ENCODE results near the gene TMEM190. TPM values are rescaled to one million over a fixed set of nuclear protein-coding genes. Genes with fewer than 3 reads are reported as not detected.

The TMEM190 gene
- total and polyA plus RNA-seq, 2 donors (not counting 1 experiment from before 2014, with no cell fraction given): not detected

GRCh38 chr19:55358493-55358892 is 18.1 kb upstream of the TMEM190 start:
- CTCF ChIA-PET: no interaction called here
- POLR2A ChIA-PET: interaction anchor here (0.7 kb wide), 1 partner anchor 198 kb away, joined by 4 read pairs; no protein-coding TSS in a partner anchor
- 93% methylated on average over 16 of the region's 19 CpGs for WGBS (ENCODE audit: insufficient coverage)

GRCh38 chr19:55358943-55359908 is 17.4 kb upstream of the TMEM190 start:
- Histone ChIP-seq H3K9ac (ENCODE audit: low read length) (no peak overlapping the region), H4K20me1 (ENCODE audit: control insufficient read depth, insufficient read depth, low read length, poor library complexity, severe bottlenecking) (no peaks in the 10 kb centered on the region), H3K27ac (ENCODE audit: low read length in 2 of 2) (no peak overlapping the region), H3K36me3 (replicated peaks in 1 of 2; ENCODE audit: control extremely low read depth in 1 of 2, control insufficient read depth in 1 of 2, extremely low read depth in 1 of 2, insufficient read depth in 2 of 2, low read length in 1 of 2) (no peaks in the 10 kb centered on the region), H3K79me2 (ENCODE audit: control insufficient read depth, insufficient read depth, low read length) (no peaks in the 10 kb centered on the region), H3K4me3 (ENCODE audit: control extremely low read depth in 1 of 5, extremely low read depth in 1 of 5, insufficient read depth in 1 of 5, low read depth in 2 of 5, low read length in 4 of 5) (no peak overlapping the region), H3K27me3 (replicated peaks in 1 of 4; ENCODE audit: control extremely low read depth in 1 of 4, control insufficient read depth in 3 of 4, insufficient read depth in 4 of 4, low read length in 3 of 4) (peaks cover 0 to 22% (median 9%) of the 10 kb centered on the region in 4 experiments), H3K4me2 (replicated peaks; ENCODE audit: low read depth, low read length, poor library complexity, severe bottlenecking) (no peak overlapping the region), H3K4me1 (ENCODE audit: control insufficient read depth in 2 of 2, insufficient read depth in 2 of 2, low read length in 2 of 2) (peaks cover 4 to 7% of the 10 kb centered on the region in 2 donors), H3K9me3 (ENCODE audit: control extremely low read depth in 1 of 3, control insufficient read depth in 2 of 3, insufficient read depth in 1 of 3, low read length in 2 of 3) (peaks cover 0 to 10% (median 0%) of the 10 kb centered on the region in 3 donors), H2AFZ (ENCODE audit: insufficient read depth, low read depth, low read length, poor library complexity, severe bottlenecking) (no peak overlapping the region)
- Mint-ChIP-seq H3K27me3 (peaks cover 12% of the 10 kb centered on the region), H3K27ac (no peak overlapping the region), H3K4me1 (peaks cover 4% of the 10 kb centered on the region), H3K9me3 (ENCODE audit: insufficient read depth) (no peaks in the 10 kb centered on the region), H3K4me3 (no peak overlapping the region)
- no peak for ATAC-seq (ENCODE audit: low read depth)
- ChIA-PET CTCF (no interaction called here), POLR2A (no interaction called here)
- intact Hi-C loops (cut with micrococcal nuclease): no loop called here
- no peak for DNase-seq
- TF ChIP-seq EZH2 (IDR thresholded peaks at IDR 0.05; ENCODE audit: borderline replicate concordance, insufficient read depth, low read depth, low read length, poor library complexity, severe bottlenecking): no peak
- no peak for TF ChIP-seq CTCF (IDR thresholded peaks at IDR 0.05)
- WGBS (ENCODE audit: insufficient coverage): 90% methylated on average over 32 of the region's 32 CpGs

More at GRCh38 chr19:55358493-55358892, 18.1 kb upstream of the TMEM190 start:
- Mint-ChIP-seq H3K27ac (no peak overlapping the region), H3K4me1 (peaks cover 9% of the 10 kb centered on the region), H3K9me3 (ENCODE audit: insufficient read depth) (no peaks in the 10 kb centered on the region), H3K4me3 (no peak overlapping the region), H3K27me3 (peaks cover 12% of the 10 kb centered on the region)
- H3K9me3 ChIP-seq (ENCODE audit: control extremely low read depth in 1 of 3, control insufficient read depth in 2 of 3, insufficient read depth in 1 of 3, low read length in 2 of 3): peaks cover 0 to 17% (median 0%) of the 10 kb centered on the region in 3 donors
- no peak for ATAC-seq (ENCODE audit: low read depth)
- H3K36me3 ChIP-seq (replicated peaks in 1 of 2; ENCODE audit: control extremely low read depth in 1 of 2, control insufficient read depth in 1 of 2, extremely low read depth in 1 of 2, insufficient read depth in 2 of 2, low read length in 1 of 2): no peaks in the 10 kb centered on the region
- peaks cover 0 to 30% (median 11%) of the 10 kb centered on the region in 4 experiments for H3K27me3 ChIP-seq (replicated peaks in 1 of 4; ENCODE audit: control extremely low read depth in 1 of 4, control insufficient read depth in 3 of 4, insufficient read depth in 4 of 4, low read length in 3 of 4)
- peaks cover 12 to 14% of the 10 kb centered on the region in 2 donors for H3K4me1 ChIP-seq (ENCODE audit: control insufficient read depth in 2 of 2, insufficient read depth in 2 of 2, low read length in 2 of 2)
- DNase-seq: no peak
- no peak overlapping the region for H2AFZ ChIP-seq (ENCODE audit: insufficient read depth, low read depth, low read length, poor library complexity, severe bottlenecking)
- no peak overlapping the region for H3K9ac ChIP-seq (ENCODE audit: low read length)
- intact Hi-C loops (cut with micrococcal nuclease): no loop called here
- no peak overlapping the region for H3K4me2 ChIP-seq (replicated peaks; ENCODE audit: low read depth, low read length, poor library complexity, severe bottlenecking)
- TF ChIP-seq EZH2 (IDR thresholded peaks at IDR 0.05; ENCODE audit: borderline replicate concordance, insufficient read depth, low read depth, low read length, poor library complexity, severe bottlenecking): no peak
- H4K20me1 ChIP-seq (ENCODE audit: control insufficient read depth, insufficient read depth, low read length, poor library complexity, severe bottlenecking): no peaks in the 10 kb centered on the region
- no peaks in the 10 kb centered on the region for H3K79me2 ChIP-seq (ENCODE audit: control insufficient read depth, insufficient read depth, low read length)
- no peak overlapping the region for H3K4me3 ChIP-seq (ENCODE audit: control extremely low read depth in 1 of 5, extremely low read depth in 1 of 5, insufficient read depth in 1 of 5, low read depth in 2 of 5, low read length in 4 of 5)
- H3K27ac ChIP-seq (ENCODE audit: low read length in 2 of 2): no peak overlapping the region

Data from B cell (primary cell).